Glomerular visceral epithelial cell (primary cell): ENCODE results near the gene OOEP.

ENCODE experiments used
- DNase-seq: peaks from one replicate; pipeline ENCODE4 v3.0.0-alpha.2; 2016; ENCODE audit errors: extremely low spot score

The OOEP gene

GRCh38 chr6:73364549-73364948 lies 5.1 kb downstream of the OOEP start:
- no peak for DNase-seq

GRCh38 chr6:73364121-73364520 lies 5.6 kb downstream of the OOEP start:
- no peak for DNase-seq

- DNase-seq, result no peak
Observed at GRCh38 chr6:73363537-73363875, 6.2 kb downstream of the OOEP start.

GRCh38 chr6:73362869-73363536 lies 6.7 kb downstream of the OOEP start:
- no peak for DNase-seq

GRCh38 chr6:73362358-73362757 lies 7.3 kb downstream of the OOEP start, which contains the start of gene KHDC3L:
Gene KHDC3L (plus strand): TSS chr6:73362658. CDS start chr6:73362730, 72 bp downstream.
- no peak for DNase-seq

GRCh38 chr6:73353636-73354593 lies 15.8 kb downstream of the OOEP start, which contains the start of gene DPPA5:
Gene DPPA5 (minus strand): TSS chr6:73354276. CDS start chr6:73354225, 51 bp downstream.
- DNase-seq, result no peak

GRCh38 chr6:73349311-73349710 lies 20.4 kb downstream of the OOEP start:
- DNase-seq, result no peak

GRCh38 chr6:73348550-73349204 lies 21.0 kb downstream of the OOEP start:
- no peak for DNase-seq

GRCh38 chr6:73343164-73343563 lies 26.5 kb downstream of the OOEP start:
- no peak for DNase-seq

- DNase-seq, result no peak
Observed at GRCh38 chr6:73342174-73342573, 27.5 kb downstream of the OOEP start.

- DNase-seq, result no peak
Observed at GRCh38 chr6:73341335-73341734, 28.4 kb downstream of the OOEP start.

- peak; percentile 31 for DNase-seq
Observed at GRCh38 chr6:73340048-73340447, 29.6 kb downstream of the OOEP start.

- peak; percentile 23 for DNase-seq
Observed at GRCh38 chr6:73339340-73339739, 30.4 kb downstream of the OOEP start.

GRCh38 chr6:73329201-73329600 lies 40.5 kb downstream of the OOEP start:
- no peak for DNase-seq

- no peak for DNase-seq
Observed at GRCh38 chr6:73328790-73329189, 40.9 kb downstream of the OOEP start.

- DNase-seq, result peak; percentile 54
Observed at GRCh38 chr6:73325656-73326055, 44.0 kb downstream of the OOEP start.

- no peak for DNase-seq
Observed at GRCh38 chr6:73323323-73323722, 46.4 kb downstream of the OOEP start.
